Measurements from ENCODE around the gene NDUFAF5. TPM values are rescaled to one million over a fixed set of nuclear protein-coding genes. Genes with fewer than 3 reads are reported as not detected.

The NDUFAF5 gene
- total RNA-seq, 1 experiment from 2014 or later, result 34.9 TPM

DNA sequence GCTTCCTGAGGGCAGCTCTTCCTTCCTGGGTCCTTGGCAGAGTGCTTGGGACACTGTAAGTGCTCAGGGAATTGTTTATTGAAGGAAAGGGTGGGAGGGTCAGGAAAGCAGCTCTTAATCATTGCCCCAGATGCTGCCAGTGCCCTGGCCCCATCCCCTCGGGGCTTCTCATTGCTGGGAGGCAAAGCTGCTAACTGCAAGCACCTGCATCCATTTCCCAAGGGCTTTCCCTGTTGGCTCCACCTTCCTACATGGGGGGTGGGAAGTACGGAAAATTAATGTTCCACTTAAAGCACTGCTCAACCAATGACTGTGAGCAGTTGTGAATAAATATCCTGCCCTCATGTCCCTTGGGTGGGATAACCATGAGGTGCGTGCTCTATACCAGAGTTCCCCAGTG is 56.4 kb downstream of the NDUFAF5 start:
- H3K36me3 ChIP-seq (ENCODE audit: control insufficient read depth, insufficient read depth, low read length), result no peaks in the 10 kb centered on the region
- POLR2A ChIA-PET, result no interaction called here
- H3K4me1 ChIP-seq, result no peaks in the 10 kb centered on the region; the same call in 1 of the 2 replicates
- Mint-ChIP-seq H3K9me3 (ENCODE audit: unreplicated experiment) (no peaks in the 10 kb centered on the region), H3K27me3 (ENCODE audit: insufficient read depth, unreplicated experiment) (peaks cover 13% of the 10 kb centered on the region), H3K4me3 (ENCODE audit: unreplicated experiment) (no peak overlapping the region), H3K27ac (ENCODE audit: unreplicated experiment) (no peak overlapping the region), H3K36me3 (ENCODE audit: insufficient read depth, unreplicated experiment) (no peaks in the 10 kb centered on the region), H3K4me1 (ENCODE audit: low read depth, unreplicated experiment) (peaks cover 7% of the 10 kb centered on the region)
- no peak for DNase-seq
- H3K4me3 ChIP-seq (ENCODE audit: low read depth, low read length), result no peak overlapping the region
- H3K27me3 ChIP-seq (replicated peaks; ENCODE audit: control insufficient read depth, insufficient read depth, low read length), result no peaks in the 10 kb centered on the region
- CTCF ChIA-PET, result no interaction called here
- H3K9me3 ChIP-seq, result no peaks in the 10 kb centered on the region
- intact Hi-C loops (cut with micrococcal nuclease; ENCODE audit: unreplicated experiment), result no loop called here
- BruUV-seq (replicated peaks), result no TSS peak
- TF ChIP-seq, protein P1, sequence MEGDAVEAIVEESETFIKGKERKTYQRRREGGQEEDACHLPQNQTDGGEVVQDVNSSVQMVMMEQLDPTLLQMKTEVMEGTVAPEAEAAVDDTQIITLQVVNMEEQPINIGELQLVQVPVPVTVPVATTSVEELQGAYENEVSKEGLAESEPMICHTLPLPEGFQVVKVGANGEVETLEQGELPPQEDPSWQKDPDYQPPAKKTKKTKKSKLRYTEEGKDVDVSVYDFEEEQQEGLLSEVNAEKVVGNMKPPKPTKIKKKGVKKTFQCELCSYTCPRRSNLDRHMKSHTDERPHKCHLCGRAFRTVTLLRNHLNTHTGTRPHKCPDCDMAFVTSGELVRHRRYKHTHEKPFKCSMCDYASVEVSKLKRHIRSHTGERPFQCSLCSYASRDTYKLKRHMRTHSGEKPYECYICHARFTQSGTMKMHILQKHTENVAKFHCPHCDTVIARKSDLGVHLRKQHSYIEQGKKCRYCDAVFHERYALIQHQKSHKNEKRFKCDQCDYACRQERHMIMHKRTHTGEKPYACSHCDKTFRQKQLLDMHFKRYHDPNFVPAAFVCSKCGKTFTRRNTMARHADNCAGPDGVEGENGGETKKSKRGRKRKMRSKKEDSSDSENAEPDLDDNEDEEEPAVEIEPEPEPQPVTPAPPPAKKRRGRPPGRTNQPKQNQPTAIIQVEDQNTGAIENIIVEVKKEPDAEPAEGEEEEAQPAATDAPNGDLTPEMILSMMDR (IDR thresholded peaks at IDR 0.05; ENCODE audit: insufficient read depth in 1 of 2, low read depth in 1 of 2, low read length in 1 of 2, severe bottlenecking in 1 of 2, unreplicated experiment in 1 of 2), result no peak

GRCh38 chr20:13844296-13844695 is 59.5 kb downstream of the NDUFAF5 start:
- no peak overlapping the region for H3K27ac Mint-ChIP-seq (ENCODE audit: unreplicated experiment)
- BruUV-seq (replicated peaks), result no TSS peak
- no peaks in the 10 kb centered on the region for H3K36me3 Mint-ChIP-seq (ENCODE audit: insufficient read depth, unreplicated experiment)
- TF ChIP-seq, protein P1 (IDR thresholded peaks at IDR 0.05; ENCODE audit: insufficient read depth in 1 of 2, low read depth in 1 of 2, low read length in 1 of 2, severe bottlenecking in 1 of 2, unreplicated experiment in 1 of 2), result no peak
- H3K4me1 ChIP-seq, result no peaks in the 10 kb centered on the region; the same call in 1 of the 2 replicates
- H3K9me3 Mint-ChIP-seq (ENCODE audit: unreplicated experiment), result peaks cover 11% of the 10 kb centered on the region
- no peak for DNase-seq
- intact Hi-C loops (cut with micrococcal nuclease; ENCODE audit: unreplicated experiment), result no loop called here
- H3K4me3 Mint-ChIP-seq (ENCODE audit: unreplicated experiment), result no peak overlapping the region
- no peaks in the 10 kb centered on the region for H3K36me3 ChIP-seq (ENCODE audit: control insufficient read depth, insufficient read depth, low read length)
- POLR2A ChIA-PET, result no interaction called here
- H3K4me1 Mint-ChIP-seq (ENCODE audit: low read depth, unreplicated experiment), result peaks cover 7% of the 10 kb centered on the region
- H3K9me3 ChIP-seq, result no peaks in the 10 kb centered on the region
- H3K27me3 ChIP-seq (replicated peaks; ENCODE audit: control insufficient read depth, insufficient read depth, low read length), result no peaks in the 10 kb centered on the region
- CTCF ChIA-PET, result no interaction called here
- no peak overlapping the region for H3K4me3 ChIP-seq (ENCODE audit: low read depth, low read length)
- H3K27me3 Mint-ChIP-seq (ENCODE audit: insufficient read depth, unreplicated experiment), result peaks cover 15% of the 10 kb centered on the region

- POLR2A ChIA-PET, result no interaction called here
- Histone ChIP-seq H3K4me3 (ENCODE audit: low read depth, low read length) (no peak overlapping the region), H3K4me1 (no peaks in the 10 kb centered on the region), H3K9me3 (no peaks in the 10 kb centered on the region), H3K27me3 (replicated peaks; ENCODE audit: control insufficient read depth, insufficient read depth, low read length) (no peaks in the 10 kb centered on the region; the same call in 1 of the 2 replicates), H3K36me3 (ENCODE audit: control insufficient read depth, insufficient read depth, low read length) (no peaks in the 10 kb centered on the region)
- Mint-ChIP-seq H3K4me3 (ENCODE audit: unreplicated experiment) (no peak overlapping the region), H3K9me3 (ENCODE audit: unreplicated experiment) (peaks cover 11% of the 10 kb centered on the region), H3K4me1 (ENCODE audit: low read depth, unreplicated experiment) (no peaks in the 10 kb centered on the region), H3K36me3 (ENCODE audit: insufficient read depth, unreplicated experiment) (no peaks in the 10 kb centered on the region), H3K27ac (ENCODE audit: unreplicated experiment) (no peak overlapping the region), H3K27me3 (ENCODE audit: insufficient read depth, unreplicated experiment) (peaks cover 33% of the 10 kb centered on the region)
- CTCF ChIA-PET, result no interaction called here
- intact Hi-C loops (cut with micrococcal nuclease; ENCODE audit: unreplicated experiment), result no loop called here
- TF ChIP-seq, protein P1 (IDR thresholded peaks at IDR 0.05; ENCODE audit: insufficient read depth in 1 of 2, low read depth in 1 of 2, low read length in 1 of 2, severe bottlenecking in 1 of 2, unreplicated experiment in 1 of 2), result no peak
- no peak for DNase-seq
- BruUV-seq (replicated peaks), result no TSS peak
Observed at GRCh38 chr20:13851279-13851678, 66.5 kb downstream of the NDUFAF5 start.
